Measurements from ENCODE around the gene COL1A2.

DNA sequence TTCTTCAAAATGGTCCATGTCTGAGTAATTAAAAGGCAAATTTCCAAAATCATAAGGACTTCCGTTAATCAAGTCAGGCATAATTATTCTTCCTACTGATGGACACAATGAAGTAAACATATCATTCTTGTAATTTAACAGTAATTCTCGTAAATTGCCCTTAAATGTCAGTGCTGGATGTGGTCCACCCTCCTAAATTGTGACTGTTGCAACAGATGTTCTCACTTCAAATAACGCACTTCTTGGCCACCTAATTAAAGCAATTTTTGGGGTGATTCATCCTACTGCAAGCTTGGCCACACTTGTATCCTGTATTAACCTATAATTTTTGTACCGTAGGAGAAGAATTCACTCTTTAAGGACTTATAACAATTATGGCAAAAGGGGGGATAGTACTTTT, 1.9 kb downstream of the COL1A2 start:
- TF ChIP-seq CTCF (IDR thresholded peaks at IDR 0.05) (no peak), POLR2A (IDR thresholded peaks at IDR 0.05) (no peak)
